ENCODE results near the gene DLGAP1. TPM values are rescaled to one million over a fixed set of nuclear protein-coding genes. Genes with fewer than 3 reads are reported as not detected.
A peak's percentile ranks its signal among the peaks of the same experiment; 100 is the strongest.

Gene DLGAP1
- total RNA-seq, 1 donor from 2014 or later, result 5.4 TPM

DNA sequence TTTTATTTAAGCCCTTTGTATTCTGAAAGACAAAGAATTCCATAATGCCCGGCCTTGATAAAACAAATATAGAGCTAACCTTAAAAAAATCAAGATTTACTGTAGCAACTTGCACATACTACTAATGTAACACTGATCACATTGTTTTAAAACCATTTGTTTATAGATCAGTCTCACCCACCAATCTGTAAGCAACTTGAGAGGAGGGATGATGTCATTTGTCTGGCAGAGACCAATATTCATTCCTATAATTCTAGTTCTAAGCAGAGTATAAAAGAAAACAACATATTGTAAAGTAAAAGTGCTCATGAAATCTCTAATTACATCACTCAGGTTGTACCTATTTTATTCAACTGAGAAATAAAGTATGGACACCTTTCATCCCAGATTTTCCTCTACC lies 624.5 kb downstream of the DLGAP1 start:
- Histone ChIP-seq H3K36me3 (no peaks in the 10 kb centered on the region), H3K9me3 (no peaks in the 10 kb centered on the region), H3K27me3 (no peaks in the 10 kb centered on the region), H3K4me3 (no peak overlapping the region), H3K4me1 (no peaks in the 10 kb centered on the region), H3K27ac (no peak overlapping the region)
- intact Hi-C loops (cut with DNase I), result no loop called here
- TF ChIP-seq, protein P1, sequence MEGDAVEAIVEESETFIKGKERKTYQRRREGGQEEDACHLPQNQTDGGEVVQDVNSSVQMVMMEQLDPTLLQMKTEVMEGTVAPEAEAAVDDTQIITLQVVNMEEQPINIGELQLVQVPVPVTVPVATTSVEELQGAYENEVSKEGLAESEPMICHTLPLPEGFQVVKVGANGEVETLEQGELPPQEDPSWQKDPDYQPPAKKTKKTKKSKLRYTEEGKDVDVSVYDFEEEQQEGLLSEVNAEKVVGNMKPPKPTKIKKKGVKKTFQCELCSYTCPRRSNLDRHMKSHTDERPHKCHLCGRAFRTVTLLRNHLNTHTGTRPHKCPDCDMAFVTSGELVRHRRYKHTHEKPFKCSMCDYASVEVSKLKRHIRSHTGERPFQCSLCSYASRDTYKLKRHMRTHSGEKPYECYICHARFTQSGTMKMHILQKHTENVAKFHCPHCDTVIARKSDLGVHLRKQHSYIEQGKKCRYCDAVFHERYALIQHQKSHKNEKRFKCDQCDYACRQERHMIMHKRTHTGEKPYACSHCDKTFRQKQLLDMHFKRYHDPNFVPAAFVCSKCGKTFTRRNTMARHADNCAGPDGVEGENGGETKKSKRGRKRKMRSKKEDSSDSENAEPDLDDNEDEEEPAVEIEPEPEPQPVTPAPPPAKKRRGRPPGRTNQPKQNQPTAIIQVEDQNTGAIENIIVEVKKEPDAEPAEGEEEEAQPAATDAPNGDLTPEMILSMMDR (IDR thresholded peaks at IDR 0.05), result no peak
- no peak for ATAC-seq
- DNase-seq, result no peak

- ATAC-seq (no peak), DNase-seq (no peak)
- no peaks in the 10 kb centered on the region for H3K27me3 ChIP-seq
- no peak overlapping the region for H3K4me3 ChIP-seq
- H3K4me1 ChIP-seq, result no peaks in the 10 kb centered on the region
- intact Hi-C loops (cut with DNase I), result no loop called here
- H3K27ac ChIP-seq, result no peak overlapping the region
- TF ChIP-seq, protein P1 (IDR thresholded peaks at IDR 0.05), result no peak
- H3K36me3 ChIP-seq, result no peaks in the 10 kb centered on the region
- no peaks in the 10 kb centered on the region for H3K9me3 ChIP-seq
Measured at GRCh38 chr18:3827236-3827845, 627.8 kb downstream of the DLGAP1 start.

DNA sequence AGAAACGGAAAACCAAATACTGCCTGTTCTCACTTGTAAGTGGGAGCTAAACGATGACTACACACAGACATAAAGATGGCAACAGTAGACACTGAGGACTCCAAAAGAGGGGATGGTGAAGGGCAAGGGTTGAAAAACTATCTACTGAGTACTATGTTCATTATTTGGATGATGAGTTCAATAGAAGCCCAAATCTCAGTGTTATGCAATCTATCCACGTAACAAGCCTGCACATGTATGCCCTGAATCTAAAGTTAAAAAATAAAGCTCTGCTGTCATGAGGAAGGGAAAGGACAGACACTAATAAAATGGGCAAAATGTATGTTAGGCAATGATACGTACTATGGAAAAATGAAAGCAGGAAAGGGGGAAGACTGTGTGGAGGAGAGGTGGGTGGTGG lies 629.1 kb downstream of the DLGAP1 start:
- Histone ChIP-seq H3K9me3 (no peaks in the 10 kb centered on the region), H3K27ac (no peak overlapping the region), H3K27me3 (no peaks in the 10 kb centered on the region), H3K36me3 (no peaks in the 10 kb centered on the region), H3K4me3 (no peak overlapping the region), H3K4me1 (no peaks in the 10 kb centered on the region)
- TF ChIP-seq, protein P1 (IDR thresholded peaks at IDR 0.05), result no peak
- intact Hi-C loops (cut with DNase I), result no loop called here
- ATAC-seq, result no peak
- no peak for DNase-seq

DNA sequence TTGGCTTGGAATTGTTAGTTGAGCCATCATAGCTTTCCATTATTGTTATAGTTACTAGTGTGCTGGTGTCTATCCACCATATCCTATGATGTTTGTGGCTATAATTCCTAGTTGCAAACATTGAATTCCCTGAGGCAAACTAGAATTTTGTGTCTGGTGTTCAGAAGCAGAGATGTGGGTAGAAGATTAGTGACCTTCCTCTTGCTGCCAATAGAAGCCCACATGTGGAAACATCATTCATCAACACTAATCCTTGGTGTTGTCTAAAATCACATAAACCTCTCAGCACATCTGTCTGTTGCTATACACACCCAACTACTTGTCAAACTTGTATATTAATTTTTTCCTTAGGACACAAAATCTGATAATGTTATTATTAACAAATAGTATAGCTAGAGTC lies 631.0 kb downstream of the DLGAP1 start:
- Histone ChIP-seq H3K4me1 (no peaks in the 10 kb centered on the region), H3K27ac (no peak overlapping the region), H3K36me3 (no peaks in the 10 kb centered on the region), H3K9me3 (no peaks in the 10 kb centered on the region), H3K27me3 (no peaks in the 10 kb centered on the region), H3K4me3 (no peak overlapping the region)
- ATAC-seq, result no peak
- DNase-seq, result no peak
- TF ChIP-seq, protein P1 (IDR thresholded peaks at IDR 0.05), result no peak
- intact Hi-C loops (cut with DNase I), result no loop called here

DNA sequence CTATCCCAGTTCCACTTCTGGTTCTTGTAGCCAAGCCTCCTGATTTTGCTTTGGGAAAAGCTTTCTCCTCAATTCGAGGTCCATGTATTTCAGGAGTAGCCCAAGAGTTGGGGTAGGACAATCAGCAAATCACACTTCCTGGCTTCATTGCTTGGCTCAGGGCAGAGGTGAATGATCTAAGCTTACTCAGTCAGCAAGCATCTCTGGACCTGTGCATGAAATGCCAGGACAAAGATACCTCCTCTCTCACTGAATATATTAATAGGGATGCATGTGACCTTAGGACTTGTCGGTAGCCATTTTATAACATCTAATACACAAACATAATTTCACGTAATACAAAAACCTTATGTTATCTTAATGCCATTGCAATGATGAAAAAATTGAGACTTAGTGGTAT lies 632.0 kb downstream of the DLGAP1 start:
- DNase-seq (no peak), ATAC-seq (no peak)
- H3K27me3 ChIP-seq, result no peaks in the 10 kb centered on the region
- no peak overlapping the region for H3K4me3 ChIP-seq
- no peak overlapping the region for H3K27ac ChIP-seq
- H3K36me3 ChIP-seq, result no peaks in the 10 kb centered on the region
- intact Hi-C loops (cut with DNase I), result no loop called here
- no peaks in the 10 kb centered on the region for H3K4me1 ChIP-seq
- H3K9me3 ChIP-seq, result no peaks in the 10 kb centered on the region
- TF ChIP-seq, protein P1 (IDR thresholded peaks at IDR 0.05), result no peak

GRCh38 chr18:3821524-3821923 lies 633.6 kb downstream of the DLGAP1 start:
- Histone ChIP-seq H3K27me3 (no peaks in the 10 kb centered on the region), H3K4me3 (no peak overlapping the region), H3K36me3 (no peaks in the 10 kb centered on the region), H3K4me1 (peaks cover 3% of the 10 kb centered on the region), H3K27ac (no peak overlapping the region), H3K9me3 (no peaks in the 10 kb centered on the region)
- TF ChIP-seq, protein P1 (IDR thresholded peaks at IDR 0.05), result no peak
- DNase-seq, result no peak
- intact Hi-C loops (cut with DNase I), result no loop called here
- peak; percentile 75 for ATAC-seq
